Mammary epithelial cell (primary cell): Measurements from ENCODE around the gene DIAPH3.

Experiments
- EZH2 ChIP-seq: IDR thresholded peaks from 2 replicates; pipeline ENCODE4 v1.6.1; 2012; ENCODE audit warnings: low read length, inconsistent platforms, borderline replicate concordance
- TF ChIP-seq, protein P1 (sequence below), 2 donors: IDR thresholded peaks in 1 of 2; conservative IDR thresholded peaks in 1 of 2; 2 replicates each; pipeline ENCODE4 v1.5.1; 2011 to 2012; ENCODE audit warnings: inconsistent platforms in 2 of 2, low read length in 2 of 2, mild to moderate bottlenecking in 2 of 2, control low read depth in 1 of 2, low read depth in 1 of 2; ENCODE audit not compliant: insufficient read depth in 1 of 2; ENCODE audit errors: extremely low read depth in 1 of 2

DNA sequence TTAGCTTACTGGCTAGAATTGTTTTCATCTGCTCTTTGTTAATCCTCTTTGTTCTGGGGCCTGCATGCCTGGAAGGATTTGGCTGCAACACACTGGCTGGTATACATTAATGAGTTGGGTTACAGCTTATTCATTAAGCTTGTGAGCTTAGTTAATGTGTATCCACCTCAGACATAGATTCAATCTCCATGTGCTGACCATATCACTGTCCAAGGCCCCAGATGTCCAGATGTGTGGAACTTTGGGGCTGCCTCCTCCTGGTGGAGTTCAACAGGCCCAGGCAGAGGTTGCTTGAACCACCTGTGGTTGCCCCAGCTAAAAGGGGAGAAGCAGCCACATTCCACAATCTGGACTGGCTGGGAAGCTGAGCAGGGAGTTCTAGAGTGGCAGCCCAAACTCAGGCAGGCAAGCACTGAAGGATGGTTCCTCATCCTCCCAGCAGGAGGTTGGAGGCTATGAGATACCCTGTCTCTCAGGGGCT lies 5.4 kb downstream of the DIAPH3 start:
- TF ChIP-seq, protein P1, sequence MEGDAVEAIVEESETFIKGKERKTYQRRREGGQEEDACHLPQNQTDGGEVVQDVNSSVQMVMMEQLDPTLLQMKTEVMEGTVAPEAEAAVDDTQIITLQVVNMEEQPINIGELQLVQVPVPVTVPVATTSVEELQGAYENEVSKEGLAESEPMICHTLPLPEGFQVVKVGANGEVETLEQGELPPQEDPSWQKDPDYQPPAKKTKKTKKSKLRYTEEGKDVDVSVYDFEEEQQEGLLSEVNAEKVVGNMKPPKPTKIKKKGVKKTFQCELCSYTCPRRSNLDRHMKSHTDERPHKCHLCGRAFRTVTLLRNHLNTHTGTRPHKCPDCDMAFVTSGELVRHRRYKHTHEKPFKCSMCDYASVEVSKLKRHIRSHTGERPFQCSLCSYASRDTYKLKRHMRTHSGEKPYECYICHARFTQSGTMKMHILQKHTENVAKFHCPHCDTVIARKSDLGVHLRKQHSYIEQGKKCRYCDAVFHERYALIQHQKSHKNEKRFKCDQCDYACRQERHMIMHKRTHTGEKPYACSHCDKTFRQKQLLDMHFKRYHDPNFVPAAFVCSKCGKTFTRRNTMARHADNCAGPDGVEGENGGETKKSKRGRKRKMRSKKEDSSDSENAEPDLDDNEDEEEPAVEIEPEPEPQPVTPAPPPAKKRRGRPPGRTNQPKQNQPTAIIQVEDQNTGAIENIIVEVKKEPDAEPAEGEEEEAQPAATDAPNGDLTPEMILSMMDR (conservative IDR thresholded peaks at IDR 0.05 in 1 of 2, IDR thresholded peaks at IDR 0.05 in 1 of 2; ENCODE audit: extremely low read depth in 1 of 2, insufficient read depth in 1 of 2, low read depth in 1 of 2, low read length in 2 of 2) = no peak
- no peak for TF ChIP-seq EZH2
